Measurements from ENCODE around the gene SPOCK1. TPM values are rescaled to one million over a fixed set of nuclear protein-coding genes. Genes with fewer than 3 reads are reported as not detected.

The SPOCK1 gene
- polyA plus RNA-seq, 1 experiment = 304 TPM

GRCh38 chr5:137316346-137316736, 182.8 kb downstream of the SPOCK1 start:
- TF ChIP-seq, protein P1, sequence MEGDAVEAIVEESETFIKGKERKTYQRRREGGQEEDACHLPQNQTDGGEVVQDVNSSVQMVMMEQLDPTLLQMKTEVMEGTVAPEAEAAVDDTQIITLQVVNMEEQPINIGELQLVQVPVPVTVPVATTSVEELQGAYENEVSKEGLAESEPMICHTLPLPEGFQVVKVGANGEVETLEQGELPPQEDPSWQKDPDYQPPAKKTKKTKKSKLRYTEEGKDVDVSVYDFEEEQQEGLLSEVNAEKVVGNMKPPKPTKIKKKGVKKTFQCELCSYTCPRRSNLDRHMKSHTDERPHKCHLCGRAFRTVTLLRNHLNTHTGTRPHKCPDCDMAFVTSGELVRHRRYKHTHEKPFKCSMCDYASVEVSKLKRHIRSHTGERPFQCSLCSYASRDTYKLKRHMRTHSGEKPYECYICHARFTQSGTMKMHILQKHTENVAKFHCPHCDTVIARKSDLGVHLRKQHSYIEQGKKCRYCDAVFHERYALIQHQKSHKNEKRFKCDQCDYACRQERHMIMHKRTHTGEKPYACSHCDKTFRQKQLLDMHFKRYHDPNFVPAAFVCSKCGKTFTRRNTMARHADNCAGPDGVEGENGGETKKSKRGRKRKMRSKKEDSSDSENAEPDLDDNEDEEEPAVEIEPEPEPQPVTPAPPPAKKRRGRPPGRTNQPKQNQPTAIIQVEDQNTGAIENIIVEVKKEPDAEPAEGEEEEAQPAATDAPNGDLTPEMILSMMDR (IDR thresholded peaks at IDR 0.05; ENCODE audit: insufficient read depth, low read depth, low read length) = no peak
- Histone ChIP-seq H3K27me3 (ENCODE audit: control insufficient read depth, insufficient read depth, low read length) (no peaks in the 10 kb centered on the region), H3K36me3 (ENCODE audit: control insufficient read depth, insufficient read depth, low read length) (no peaks in the 10 kb centered on the region), H3K4me3 (ENCODE audit: low read depth, low read length) (no peak overlapping the region)
- POLR2A ChIA-PET = no interaction called here
- no peak for DNase-seq (ENCODE audit: low read depth)
- CTCF ChIA-PET = interaction anchor here (0.7 to 7.8 kb wide), 8 partner anchors 8 to 514 kb away, joined by 3 to 110 read pairs (median 4); partner anchors contain the start of gene SPOCK1

- H3K4me3 ChIP-seq (ENCODE audit: low read depth, low read length) = no peak overlapping the region
- ChIA-PET CTCF (interaction anchor here (1.1 to 7.8 kb wide), 5 partner anchors 9 to 513 kb away, joined by 3 to 110 read pairs (median 5); partner anchors contain the start of gene SPOCK1), POLR2A (no interaction called here)
- TF ChIP-seq, protein P1 (IDR thresholded peaks at IDR 0.05; ENCODE audit: insufficient read depth, low read depth, low read length) = no peak
- no peaks in the 10 kb centered on the region for H3K27me3 ChIP-seq (ENCODE audit: control insufficient read depth, insufficient read depth, low read length)
- no peaks in the 10 kb centered on the region for H3K36me3 ChIP-seq (ENCODE audit: control insufficient read depth, insufficient read depth, low read length)
- no peak for DNase-seq (ENCODE audit: low read depth)
Observed at GRCh38 chr5:137315534-137316345, 183.4 kb downstream of the SPOCK1 start.

- CTCF ChIA-PET = interaction anchor here (0.9 to 7.8 kb wide), 3 partner anchors 91 to 513 kb away, joined by 3 to 110 read pairs (median 3); partner anchors contain the start of gene SPOCK1
- H3K36me3 ChIP-seq (ENCODE audit: control insufficient read depth, insufficient read depth, low read length) = no peaks in the 10 kb centered on the region
- TF ChIP-seq, protein P1 (IDR thresholded peaks at IDR 0.05; ENCODE audit: insufficient read depth, low read depth, low read length) = no peak
- no peaks in the 10 kb centered on the region for H3K27me3 ChIP-seq (ENCODE audit: control insufficient read depth, insufficient read depth, low read length)
- POLR2A ChIA-PET = no interaction called here
- no peak for DNase-seq (ENCODE audit: low read depth)
- no peak overlapping the region for H3K4me3 ChIP-seq (ENCODE audit: low read depth, low read length)
Observed at GRCh38 chr5:137315109-137315508, 184.0 kb downstream of the SPOCK1 start.

GRCh38 chr5:137313526-137314175, 185.5 kb downstream of the SPOCK1 start:
- DNase-seq (ENCODE audit: low read depth) = no peak
- Histone ChIP-seq H3K4me3 (ENCODE audit: low read depth, low read length) (no peak overlapping the region), H3K27me3 (ENCODE audit: control insufficient read depth, insufficient read depth, low read length) (no peaks in the 10 kb centered on the region), H3K36me3 (ENCODE audit: control insufficient read depth, insufficient read depth, low read length) (no peaks in the 10 kb centered on the region)
- TF ChIP-seq, protein P1 (IDR thresholded peaks at IDR 0.05; ENCODE audit: insufficient read depth, low read depth, low read length) = no peak
- CTCF ChIA-PET = interaction anchor here (0.6 to 1.1 kb wide), 2 partner anchors 184 to 257 kb away, joined by 3 read pairs; no protein-coding TSS in a partner anchor
- POLR2A ChIA-PET = no interaction called here

GRCh38 chr5:137312011-137312410, 187.1 kb downstream of the SPOCK1 start:
- CTCF ChIA-PET = interaction anchor here (1.4 kb wide), 1 partner anchor 8 kb away, joined by 4 read pairs; no protein-coding TSS in a partner anchor
- TF ChIP-seq, protein P1 (IDR thresholded peaks at IDR 0.05; ENCODE audit: insufficient read depth, low read depth, low read length) = no peak

More at GRCh38 chr5:137312011-137312410, 187.1 kb downstream of the SPOCK1 start:
- Histone ChIP-seq H3K27me3 (ENCODE audit: control insufficient read depth, insufficient read depth, low read length) (no peaks in the 10 kb centered on the region), H3K4me3 (ENCODE audit: low read depth, low read length) (no peak overlapping the region), H3K36me3 (ENCODE audit: control insufficient read depth, insufficient read depth, low read length) (no peaks in the 10 kb centered on the region)
- POLR2A ChIA-PET = no interaction called here
- DNase-seq (ENCODE audit: low read depth) = no peak
